Measurements from ENCODE around the gene CSNK1G1.

GRCh38 chr15:64136347-64136746 is 219.6 kb downstream of the CSNK1G1 start:
- TF ChIP-seq CTCF (IDR thresholded peaks at IDR 0.05; ENCODE audit: insufficient read depth, low read length, poor library complexity, severe bottlenecking) = no peak
- no peak for TF ChIP-seq EZH2phosphoT487 (conservative IDR thresholded peaks at IDR 0.05; ENCODE audit: low read length)
